Endometrial microvascular endothelial cells (primary cell): ENCODE results near the gene MMP14. TPM values are rescaled to one million over a fixed set of nuclear protein-coding genes. Genes with fewer than 3 reads are reported as not detected.

Source experiments
- in situ Hi-C: cut with HindIII; loops from 2 replicates; pipeline ENCODE4 v1.10.0; 2017; ENCODE audit warnings: low sequenced_read_pairs, low pct_unique_long_range_greater_than_20kb; ENCODE audit errors: inconsistent ontology term
- total RNA-seq: library from RNA; depleted of rRNA; stranded (reverse); fragments of >200 nt; gene quantifications from one replicate; pipeline ENCODE4 v1.2.3, GENCODE V29; 2015; ENCODE audit errors: inconsistent ontology term

The MMP14 gene
- total RNA-seq, 1 donor from 2014 or later: 416 TPM

DNA sequence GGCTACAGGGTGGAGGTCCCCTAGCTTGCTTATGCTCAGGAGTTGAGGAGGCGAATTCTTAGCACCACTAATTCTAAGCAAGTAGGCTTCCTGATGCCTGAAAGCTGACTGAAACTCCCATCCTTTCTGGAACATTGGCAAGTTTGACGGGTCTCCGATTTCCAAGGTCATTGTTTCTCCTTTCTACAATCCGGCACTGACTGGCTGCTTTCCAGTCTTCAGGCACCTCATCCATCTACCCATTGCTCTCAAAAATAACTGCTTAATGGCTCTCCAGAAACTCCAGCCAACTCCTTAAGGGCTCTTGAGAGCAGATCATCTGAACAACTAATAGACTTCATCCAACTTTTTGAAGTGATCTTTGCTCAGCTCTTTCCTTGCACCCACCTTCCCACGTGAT, 60.0 kb downstream of the MMP14 start:
- in situ Hi-C loops: loop anchor here (10.0 kb wide), 1 partner anchor 312 kb away; the partner anchor contains the start of gene DAD1

- in situ Hi-C loops: loop anchor here (10.0 kb wide), 1 partner anchor 312 kb away; the partner anchor contains the start of gene DAD1
Measured at GRCh38 chr14:22896760-22897159, 60.4 kb downstream of the MMP14 start.

- in situ Hi-C loops: loop anchor here (10.0 kb wide), 1 partner anchor 313 kb away; the partner anchor contains the start of gene DAD1
Measured at GRCh38 chr14:22897357-22897756, 61.0 kb downstream of the MMP14 start.

Other genes starting within 250 kb of the MMP14 start
- gene DAD1, start 247.4 kb upstream of the MMP14 start, total RNA-seq: 480 TPM
- 15.4 TPM for gene ABHD4, start 238.3 kb upstream of the MMP14 start, total RNA-seq
- not detected for gene OR6J1, start 192.2 kb upstream of the MMP14 start, total RNA-seq
- gene OXA1L, start 69.9 kb upstream of the MMP14 start, total RNA-seq: 203 TPM
- gene SLC7A7, start 21.1 kb upstream of the MMP14 start, total RNA-seq: 20.1 TPM
- 310 TPM for gene MRPL52, start 6.7 kb upstream of the MMP14 start, total RNA-seq
- gene LRP10, start 35.2 kb downstream of the MMP14 start, total RNA-seq: 136 TPM
- gene REM2, start 46.6 kb downstream of the MMP14 start, total RNA-seq: not detected
- gene RBM23, start 82.6 kb downstream of the MMP14 start, total RNA-seq: 112 TPM
- 91.2 TPM for gene PRMT5, start 92.8 kb downstream of the MMP14 start, total RNA-seq
- 72.8 TPM for gene HAUS4, start 120.5 kb downstream of the MMP14 start, total RNA-seq
- 62.3 TPM for gene AJUBA, start 146.0 kb downstream of the MMP14 start, total RNA-seq
- gene C14orf93, start 173.6 kb downstream of the MMP14 start, total RNA-seq: 7.4 TPM
- 352 TPM for gene PSMB5, start 198.3 kb downstream of the MMP14 start, total RNA-seq
- gene PSMB11, start 205.6 kb downstream of the MMP14 start, total RNA-seq: not detected
- gene CDH24, start 220.9 kb downstream of the MMP14 start, total RNA-seq: 17.2 TPM